GM19463 (cell line): ENCODE data around the gene RFPL3.
"Not testable (repeated sequence)": the region's sequence is repeated elsewhere in the genome, so short reads cannot be mapped to it uniquely, and the experiment has no call there.

Experiments
- ATAC-seq: cut with Tn5 transposase; IDR thresholded peaks from one replicate; pipeline ENCODE4 v1.9.1; 2021; ENCODE audit warnings: mild to moderate bottlenecking, moderate library complexity; ENCODE audit not compliant: unreplicated experiment

RFPL3 gene

DNA sequence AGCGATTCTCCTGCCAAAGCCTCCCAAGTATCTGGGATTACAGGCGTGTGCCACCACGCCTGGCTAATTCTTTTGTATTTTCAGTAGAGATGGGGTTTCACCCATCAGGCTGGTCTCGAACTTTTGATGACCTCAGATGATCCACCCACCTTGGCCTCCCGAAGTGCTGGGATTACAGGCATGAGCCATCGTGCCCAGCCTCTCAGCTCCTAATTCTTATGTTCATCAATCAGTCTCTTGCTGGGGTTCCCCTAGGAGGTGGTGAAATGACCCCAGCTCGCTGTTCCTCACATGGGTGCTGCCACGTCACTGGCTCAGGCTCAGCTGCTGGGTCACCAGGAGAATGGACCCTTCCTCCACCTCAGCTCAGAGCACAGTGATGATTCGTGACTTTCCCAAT, at the start of gene RFPL3:
TSS of gene RFPL3 (plus strand) at position 301 of the 400 bp plus-strand sequence. CDS start 205 bp downstream, outside the sequence.
- not testable (repeated sequence) for ATAC-seq

DNA sequence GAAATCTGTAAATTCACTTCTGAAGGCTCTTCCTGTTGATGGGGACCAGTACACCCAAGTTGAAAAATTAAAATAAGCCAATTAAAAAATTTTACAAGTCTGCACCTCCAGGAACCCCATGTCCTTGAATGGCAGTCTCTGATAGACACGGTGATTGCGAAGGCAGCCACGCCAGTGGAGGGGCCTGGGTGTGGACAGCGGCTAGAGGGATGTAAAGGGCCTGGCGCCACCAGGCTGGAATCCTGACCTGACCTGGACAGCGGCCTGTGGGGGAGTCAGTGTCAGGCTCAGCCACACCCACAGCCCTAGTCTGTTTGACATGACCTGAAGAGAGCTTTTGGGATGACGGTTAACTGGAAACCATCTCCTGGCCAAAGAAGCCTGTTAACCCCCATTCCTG, 49.5 kb upstream of the RFPL3 start:
- ATAC-seq = no peak

DNA sequence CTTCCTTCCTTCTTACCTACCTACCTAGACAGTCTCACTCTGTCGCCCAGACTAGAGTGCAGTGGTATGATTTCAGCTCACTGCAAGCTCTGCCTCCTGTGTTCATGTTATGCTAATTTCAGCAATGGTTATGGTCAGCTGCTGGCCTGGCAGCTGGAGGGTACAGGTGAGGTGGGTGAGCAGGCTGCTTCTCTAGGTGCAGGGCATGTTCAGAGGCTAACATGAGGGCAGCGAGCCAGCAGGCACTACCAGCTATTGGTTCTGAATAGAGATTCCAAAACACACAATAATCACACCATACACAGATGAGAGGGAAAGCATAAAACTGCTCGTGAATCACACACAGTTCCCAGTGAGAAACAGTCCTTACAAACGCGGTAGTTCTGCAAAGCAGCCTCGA, 48.7 kb upstream of the RFPL3 start:
- ATAC-seq = no peak

DNA sequence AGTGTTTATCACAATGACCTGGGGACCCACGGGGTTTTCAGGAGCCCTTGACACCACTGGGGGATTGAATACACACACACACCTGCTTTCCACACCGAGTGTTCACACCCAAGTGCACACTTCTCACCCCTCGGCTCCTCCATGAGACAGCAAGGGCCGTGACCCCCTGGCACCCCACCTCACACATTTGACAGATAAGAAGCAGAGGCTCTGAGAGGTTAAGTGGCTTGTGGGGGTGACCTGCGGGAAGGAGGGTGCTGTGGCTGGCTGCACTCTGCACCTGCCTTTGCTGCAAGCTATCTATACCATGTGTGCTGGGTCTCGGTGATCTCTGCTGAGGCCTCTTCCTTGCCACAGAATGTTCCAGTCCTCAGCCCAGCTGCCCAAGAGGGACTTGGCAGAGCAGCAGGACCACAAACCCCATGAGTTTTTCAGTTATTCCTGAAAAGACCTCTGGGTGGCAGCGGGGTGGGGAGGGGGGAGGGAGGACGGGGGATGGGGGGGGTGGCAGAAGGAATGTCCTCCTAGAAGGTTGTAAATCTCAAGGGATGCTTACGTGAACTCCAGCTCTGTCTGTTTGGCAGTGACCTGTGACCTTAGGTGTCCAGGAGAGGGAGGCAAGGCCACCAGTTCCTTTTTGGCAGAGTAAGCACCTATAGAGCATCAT, 47.9 kb upstream of the RFPL3 start:
- ATAC-seq = no peak

GRCh38 chr22:32310777-32311176, 46.9 kb upstream of the RFPL3 start:
- ATAC-seq = no peak

DNA sequence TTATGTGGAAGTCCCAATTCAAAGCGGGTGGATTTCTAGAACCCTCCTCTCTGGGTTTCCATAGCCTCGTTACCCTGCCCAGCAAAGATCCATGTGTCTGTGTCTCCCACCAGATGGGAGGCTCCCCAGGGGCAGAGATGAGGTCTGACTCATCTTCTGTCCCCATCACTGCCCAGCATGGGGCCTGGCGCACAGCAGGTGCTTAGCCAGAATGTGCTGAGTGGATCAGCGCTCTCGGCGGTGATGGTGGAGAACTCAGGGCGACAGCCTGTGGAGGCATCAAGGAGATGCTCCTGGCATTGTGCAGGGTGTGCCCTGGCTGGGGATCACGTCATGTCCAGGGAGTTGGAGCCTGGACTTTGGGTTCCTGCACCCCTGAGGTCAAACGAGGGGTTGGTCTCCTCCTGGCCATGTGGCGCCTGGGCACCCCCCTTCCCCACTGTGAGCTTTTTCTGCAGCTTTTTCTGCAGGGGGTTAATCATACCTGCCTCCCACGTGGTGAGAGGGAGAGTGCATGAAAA, 46.1 kb upstream of the RFPL3 start:
- ATAC-seq = no peak

GRCh38 chr22:32312748-32313147, 44.9 kb upstream of the RFPL3 start:
- ATAC-seq = no peak

DNA sequence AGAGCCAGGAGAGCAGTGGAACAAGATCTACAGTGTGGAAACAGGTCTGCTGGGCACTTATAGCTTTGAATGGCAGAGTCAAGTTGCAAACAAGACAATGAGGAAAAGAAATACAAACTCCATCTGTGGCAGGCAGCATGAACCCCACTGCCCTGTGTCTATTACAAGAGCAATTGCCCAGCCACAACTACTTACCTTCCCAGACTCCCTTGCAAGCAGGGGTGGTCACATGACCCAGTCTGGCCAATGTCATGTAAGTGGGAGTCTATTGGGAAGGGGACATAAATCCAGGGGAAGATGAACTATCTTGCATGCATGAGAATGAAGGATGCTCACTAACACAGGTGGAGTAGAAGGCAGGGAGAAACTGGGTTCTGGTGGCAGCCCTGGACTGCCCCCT, 44.1 kb upstream of the RFPL3 start:
- no peak for ATAC-seq

DNA sequence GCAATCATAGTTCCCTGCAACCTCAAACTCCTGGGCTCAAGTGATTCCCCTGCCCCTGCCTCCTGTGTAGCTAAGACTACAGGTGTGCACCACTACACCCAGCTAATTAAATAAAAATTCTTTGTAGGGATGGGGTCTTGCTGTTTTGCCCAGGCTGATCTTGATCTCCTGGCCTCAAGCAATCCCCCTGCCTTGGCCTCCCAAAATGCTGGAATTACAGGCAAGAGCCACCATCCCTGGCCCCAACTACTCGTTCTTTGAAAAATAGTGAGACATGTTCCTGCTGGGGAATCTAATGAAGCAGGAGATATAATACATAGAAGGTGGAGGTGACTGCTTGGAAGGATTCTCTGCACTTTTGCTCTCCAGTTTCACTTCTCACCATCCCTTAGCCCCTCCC, 40.1 kb upstream of the RFPL3 start:
- no peak for ATAC-seq

DNA sequence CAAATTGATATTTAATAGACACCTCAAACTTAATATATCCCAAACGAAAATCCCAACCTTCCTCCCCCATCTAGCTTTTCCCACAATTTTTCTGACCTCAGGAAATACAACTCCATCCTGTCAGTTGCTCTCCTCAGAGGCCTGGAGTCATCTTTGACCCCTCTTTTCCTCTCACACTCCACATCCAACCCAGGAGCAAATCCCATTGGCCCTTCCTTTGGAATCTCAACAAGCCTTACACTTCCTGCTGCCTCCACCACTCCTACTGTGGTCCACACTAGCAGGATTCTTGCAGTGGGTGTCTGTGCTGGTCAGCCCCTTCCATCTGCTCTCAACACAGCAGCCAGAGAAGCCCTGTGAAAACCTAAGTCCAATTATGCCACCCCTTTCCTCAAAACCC, 39.3 kb upstream of the RFPL3 start:
- ATAC-seq = no peak

GRCh38 chr22:32319861-32320406, 37.7 kb upstream of the RFPL3 start:
- ATAC-seq = no peak

DNA sequence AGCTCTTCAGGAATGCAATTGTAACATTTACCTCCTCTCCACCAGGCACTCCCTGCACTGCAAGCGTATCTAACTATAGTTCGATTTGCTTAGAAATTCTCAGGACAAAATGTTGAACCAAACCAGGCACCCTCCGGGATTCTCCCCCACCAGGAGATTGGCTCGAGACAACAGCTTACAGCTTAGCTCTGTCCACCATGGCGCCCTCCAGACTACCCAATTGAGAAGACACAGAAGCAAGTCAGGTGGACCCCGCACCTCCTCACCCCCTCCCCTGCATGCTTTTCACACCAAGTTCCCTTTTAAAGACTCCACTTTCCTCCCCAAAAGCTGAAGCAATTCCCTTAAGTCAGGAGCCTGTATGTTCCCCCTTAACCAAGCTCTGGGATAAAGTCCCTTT, 34.7 kb upstream of the RFPL3 start:
- ATAC-seq = no peak

DNA sequence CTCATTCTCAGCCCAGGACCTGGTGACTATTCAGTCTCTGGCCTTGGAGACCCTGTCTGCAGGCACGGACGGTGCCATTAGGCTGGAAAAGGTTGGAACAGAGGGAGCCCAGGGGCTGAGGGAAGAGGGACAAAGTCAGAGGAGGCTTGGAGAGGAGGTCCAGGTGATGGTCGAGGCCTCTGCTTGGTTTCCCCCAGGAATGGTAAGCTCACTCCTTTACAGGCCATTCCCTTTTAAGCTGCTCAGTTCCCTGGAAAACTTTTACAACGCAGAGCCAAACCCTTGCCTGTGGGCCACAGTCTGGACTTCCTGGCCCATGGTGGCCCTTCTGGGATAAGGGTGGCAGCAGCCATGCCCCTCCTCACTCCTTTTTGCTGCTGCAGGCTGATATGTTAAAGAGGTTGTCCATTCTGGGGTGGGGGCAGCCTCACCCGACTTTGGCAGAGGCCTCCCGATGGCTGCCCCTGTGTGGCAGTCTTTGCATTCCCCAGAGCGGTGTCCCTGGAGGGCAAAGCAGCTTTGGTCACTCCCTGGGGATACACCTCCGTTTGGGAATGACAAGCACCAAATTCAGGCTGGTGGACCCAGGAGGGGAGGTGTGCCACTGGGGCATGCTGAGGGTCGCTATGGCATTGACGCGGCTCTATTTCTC, 34.0 kb upstream of the RFPL3 start:
- no peak for ATAC-seq

- no peak for ATAC-seq
These were observed 32.9 kb upstream of the RFPL3 start for GRCh38 chr22:32324505-32325415.

DNA sequence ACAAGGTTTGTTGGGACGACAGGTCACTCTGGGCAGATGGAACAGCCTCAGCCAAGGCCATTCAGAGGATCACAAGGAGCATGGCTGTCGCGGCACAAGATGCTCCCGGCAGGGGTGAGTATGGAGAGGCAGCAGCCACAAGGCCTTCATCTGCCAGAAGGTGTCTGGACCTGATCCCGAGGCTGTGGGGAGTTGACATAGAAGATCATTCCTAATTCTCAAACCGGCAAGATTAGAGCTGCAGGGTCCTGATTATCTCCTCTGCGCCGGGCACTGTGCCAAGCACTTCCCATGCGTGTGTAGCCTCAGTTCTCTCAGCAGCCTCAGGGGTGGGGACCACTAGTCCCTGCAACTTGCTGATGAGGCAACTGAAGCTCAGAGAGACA, 32.3 kb upstream of the RFPL3 start:
- no peak for ATAC-seq

DNA sequence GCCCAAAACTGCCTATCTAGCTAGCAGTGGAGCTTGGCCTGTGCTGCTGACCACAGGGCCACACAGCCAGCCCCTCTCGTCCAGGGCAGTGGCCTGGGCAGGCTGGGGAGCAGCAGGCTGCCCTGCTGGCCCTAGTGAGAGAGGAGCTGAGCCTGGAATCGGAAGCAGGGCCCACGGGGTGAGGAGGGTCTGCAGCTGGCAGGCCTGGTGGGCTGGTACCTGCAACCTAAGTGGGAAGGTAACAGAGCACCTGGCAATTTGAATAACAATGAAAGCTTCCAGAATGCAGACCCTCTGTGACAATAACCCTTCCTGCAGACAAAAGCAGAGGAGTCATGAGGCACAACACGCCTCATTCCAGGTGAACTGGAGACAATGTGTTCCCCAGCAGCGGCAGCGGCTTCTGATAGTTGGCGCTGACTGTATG, 31.8 kb upstream of the RFPL3 start:
- no peak for ATAC-seq

DNA sequence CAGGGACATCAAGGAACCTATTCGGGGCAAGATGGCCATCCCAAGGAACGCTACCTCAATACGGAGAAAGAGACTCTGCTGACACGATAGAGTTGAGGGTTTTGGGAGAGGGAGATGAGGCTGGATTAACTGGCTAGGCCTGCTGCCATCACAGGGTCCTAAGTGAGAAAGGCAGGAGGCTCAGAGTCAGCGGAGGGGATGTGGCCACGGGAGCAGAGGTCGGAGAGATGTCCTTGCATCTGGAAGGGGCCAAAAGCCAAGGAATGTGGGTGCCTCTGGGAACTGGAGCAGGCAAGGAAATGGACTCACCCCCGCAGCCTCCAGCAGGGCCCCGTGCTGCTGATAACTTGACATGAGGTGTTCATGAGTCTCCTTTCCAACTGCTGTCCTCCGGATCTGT, 31.0 kb upstream of the RFPL3 start:
- no peak for ATAC-seq

GRCh38 chr22:32327066-32327465, 30.6 kb upstream of the RFPL3 start:
- no peak for ATAC-seq

DNA sequence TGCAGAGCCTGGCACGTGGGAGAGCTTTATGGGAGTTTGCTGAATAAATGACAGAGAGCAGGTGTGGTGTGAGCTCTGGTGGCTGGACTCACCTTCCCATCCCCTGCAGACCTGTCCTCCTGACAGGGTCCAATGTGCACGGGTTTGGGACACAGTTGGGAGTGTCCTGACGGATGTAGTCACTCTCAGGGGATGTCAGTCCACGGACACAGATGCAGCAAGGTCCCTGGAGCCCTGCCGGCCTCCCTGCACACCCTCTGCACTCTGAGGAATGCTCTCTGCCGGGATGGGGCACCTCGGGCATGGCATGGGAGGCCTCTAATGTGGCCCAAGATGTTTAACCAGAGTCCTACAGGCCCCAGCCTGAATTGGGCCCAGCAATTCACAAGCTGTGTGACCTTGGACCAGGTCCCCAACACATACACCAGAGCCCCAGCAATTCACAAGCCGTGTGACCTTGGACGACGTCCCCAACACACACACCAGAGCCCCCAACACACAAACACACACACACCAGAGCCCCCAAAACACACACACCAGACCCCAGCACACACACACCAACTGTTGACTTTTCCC, 30.0 kb upstream of the RFPL3 start:
- no peak for ATAC-seq

DNA sequence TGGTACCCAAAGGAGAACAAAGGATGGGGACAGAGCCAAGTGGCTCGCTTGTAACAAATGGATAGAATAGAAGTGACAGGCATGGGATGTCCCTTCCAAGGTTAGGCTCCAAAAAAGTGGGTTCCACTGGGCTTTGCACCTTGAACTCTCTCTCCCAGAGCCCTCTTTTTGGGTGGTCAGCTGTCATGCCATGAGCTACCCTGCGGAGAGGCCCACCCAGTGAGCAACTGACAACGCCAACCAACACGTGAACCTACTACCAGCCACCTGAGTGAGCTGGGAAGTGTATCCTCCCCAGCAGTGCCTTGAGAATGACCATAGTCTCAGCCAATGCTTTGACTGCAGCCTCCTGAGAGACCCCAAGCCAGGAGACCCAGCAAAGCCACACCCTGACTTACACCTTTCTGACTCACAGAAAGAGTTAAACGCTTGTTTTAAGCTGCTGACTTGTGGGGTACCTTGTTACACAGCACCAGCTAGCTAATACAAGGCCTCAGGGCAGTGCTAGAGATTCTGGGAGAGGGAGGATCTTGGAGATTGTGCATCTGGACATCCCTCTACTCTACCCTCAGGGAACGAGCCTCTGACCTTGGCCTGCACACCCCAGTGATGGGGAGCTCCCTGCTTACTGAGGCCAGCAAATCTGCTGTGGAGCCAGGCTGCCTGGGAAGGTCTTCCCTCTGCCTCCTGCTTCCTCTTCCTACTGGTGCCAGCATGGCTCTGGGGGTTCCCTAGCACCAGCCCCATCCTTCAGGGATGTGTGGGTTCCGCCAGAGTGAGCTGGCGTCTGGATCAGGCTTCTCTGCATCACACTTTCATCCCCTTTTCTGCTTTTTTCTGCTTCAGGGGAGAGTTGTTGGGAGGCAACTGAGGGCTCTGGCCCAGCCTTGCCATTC, 29.1 kb upstream of the RFPL3 start:
- ATAC-seq = no peak
